GM12878 (cell line): ENCODE data around the gene NKAIN1. TPM values are rescaled to one million over a fixed set of nuclear protein-coding genes. Genes with fewer than 3 reads are reported as not detected.

Experiments used
- ATAC-seq: fragments of 200-7000 bp; cut with Tn5 transposase; 3 replicates; pipeline ENCODE4 v1.9.1; 2020; ENCODE audit warnings: mild to moderate bottlenecking, moderate library complexity
- BruUV-seq: library from RNA; stranded (reverse); fragments of 400-500 nt; replicated peaks from 2 replicates; lab custom pipeline; 2021; lab: Mats Ljungman, UMichigan
- CTCF ChIA-PET: fragments of 300-600 bp; sonication (Branson Sonifier 250); formaldehyde crosslinking; extraction: SDS; loops from one replicate; lab custom pipeline; 2021; ENCODE audit warnings: inconsistent platforms; lab: Yijun Ruan, JAX
- POLR2A ChIA-PET: fragments of 350-600 bp; formaldehyde crosslinking; extraction: SDS; loops from one replicate; lab custom pipeline; 2021; ENCODE audit warnings: inconsistent platforms; lab: Charles Lee
- RAD21 ChIA-PET: fragments of 300-600 bp; sonication (Branson Sonifier 250); formaldehyde crosslinking; loops from one replicate; lab custom pipeline; 2023; ENCODE audit warnings: antibody characterized with exemption; ENCODE audit not compliant: unreplicated experiment; lab: Charles Lee
- SMC1A ChIA-PET: fragments of 300-600 bp; sonication (Branson Sonifier 250); formaldehyde crosslinking; loops from one replicate; lab custom pipeline; 2023; ENCODE audit not compliant: unreplicated experiment, uncharacterized antibody; lab: Charles Lee
- DNase-seq: peaks from one replicate; pipeline ENCODE4 v3.0.0-alpha.2; 2011; ENCODE audit warnings: low read depth, low spot score
- FAIRE-seq: peaks from 3 replicates; lab custom pipeline; 2011; peaks lifted over from hg19 to GRCh38; lab: Jason Lieb, UNC
- H2AFZ ChIP-seq: 2 replicates; pipeline ENCODE4 v1.6.0; 2011; ENCODE audit warnings: low read depth, low read length, control low read depth; ENCODE audit not compliant: control insufficient read depth
- H3K27ac ChIP-seq: 2 replicates; pipeline ENCODE4 v1.5.1; 2011; ENCODE audit warnings: control low read depth; ENCODE audit not compliant: control insufficient read depth, insufficient read depth
- H3K27me3 ChIP-seq, 2 experiments: replicated peaks in 1 of 2; 2 replicates each; pipeline versions ENCODE4 v1.6.0 to v1.6.1; 2011; ENCODE audit warnings: low read length in 1 of 2; ENCODE audit not compliant: control insufficient read depth in 2 of 2, insufficient read depth in 2 of 2
- H3K36me3 ChIP-seq, 2 experiments: 2 replicates each; pipeline ENCODE4 v1.5.1; 2011; ENCODE audit warnings: low read length in 1 of 2; ENCODE audit not compliant: control insufficient read depth in 2 of 2, insufficient read depth in 2 of 2
- H3K4me1 ChIP-seq: 2 replicates; pipeline ENCODE4 v1.6.1; 2011; ENCODE audit warnings: mild to moderate bottlenecking, low read length, moderate library complexity, mixed read lengths; ENCODE audit not compliant: control insufficient read depth, insufficient read depth
- H3K4me2 ChIP-seq: 2 replicates; pipeline ENCODE4 v1.6.0; 2011; ENCODE audit warnings: control low read depth; ENCODE audit not compliant: control insufficient read depth, insufficient read depth
- H3K4me3 ChIP-seq: fragments of 200-600 bp; sonication (generic); 2 replicates; pipeline ENCODE4 v1.5.1; 2016
- H3K79me2 ChIP-seq: 2 replicates; pipeline ENCODE4 v1.6.0; 2011; ENCODE audit warnings: low read length; ENCODE audit not compliant: control insufficient read depth, insufficient read depth
- H3K9ac ChIP-seq: 2 replicates; pipeline ENCODE4 v1.8.0; 2011; ENCODE audit warnings: low read length, control low read depth, mixed read lengths; ENCODE audit not compliant: control insufficient read depth, insufficient read depth
- H3K9me3 ChIP-seq: replicated peaks from 3 replicates; pipeline ENCODE4 v1.5.1; 2011; ENCODE audit warnings: mild to moderate bottlenecking, low read length; ENCODE audit not compliant: control insufficient read depth, insufficient read depth
- H4K20me1 ChIP-seq: 2 replicates; pipeline ENCODE4 v1.6.0; 2011; ENCODE audit not compliant: control insufficient read depth, insufficient read depth
- CBX3 ChIP-seq: fragments of 200-600 bp; sonication (generic); IDR thresholded peaks from 2 replicates; pipeline ENCODE4 v1.6.1; 2016; ENCODE audit warnings: low read depth, borderline replicate concordance
- CHD1 ChIP-seq: IDR thresholded peaks from 2 replicates; pipeline ENCODE4 v1.6.1; 2012; ENCODE audit warnings: low read depth, low read length, improper control_type of control experiment
- IKZF1 ChIP-seq: fragments of 450-650 bp; conservative IDR thresholded peaks from 2 replicates; pipeline ENCODE4 v1.6.1; 2017; ENCODE audit warnings: antibody characterized with exemption, mild to moderate bottlenecking
- NFIC ChIP-seq: IDR thresholded peaks from 2 replicates; pipeline ENCODE4 v1.6.1; 2012; ENCODE audit warnings: low read depth, mild to moderate bottlenecking, inconsistent platforms, low read length, moderate library complexity
- PAX5 ChIP-seq: IDR thresholded peaks from 2 replicates; pipeline ENCODE4 v1.6.1; 2011; ENCODE audit warnings: low read depth, low read length, borderline replicate concordance
- SMAD5 ChIP-seq: IDR thresholded peaks from 2 replicates; pipeline ENCODE4 v1.6.1; 2016; ENCODE audit warnings: antibody characterized with exemption, low read depth
- TAF1 ChIP-seq: IDR thresholded peaks from 2 replicates; pipeline ENCODE4 v1.6.1; 2011; ENCODE audit warnings: mild to moderate bottlenecking, low read depth, low read length, borderline replicate concordance
- WGBS: methylation state at CpG from one replicate; pipeline ENCODE4 v1.1.6; 2016; ENCODE audit warnings: low lambda C conversion rate; ENCODE audit not compliant: insufficient replicate concordance, insufficient coverage; ENCODE audit errors: missing lambda C conversion rate; 5-methylcytosine and 5-hydroxymethylcytosine counted together
- in situ Hi-C: fragments of 300-500 bp; cut with MboI; formaldehyde crosslinking; loops from 9 replicates; pipeline ENCODE4 v1.14.3; 2018; ENCODE audit warnings: mixed read lengths
- intact Hi-C: fragments of 100-400 bp; cut with micrococcal nuclease; formaldehyde crosslinking; loops from one replicate; pipeline ENCODE4 v1.14.2; 2022; ENCODE audit not compliant: unreplicated experiment
- polyA plus RNA-seq, 11 experiments: library from polyadenylated mRNA; depleted of rRNA in 4 of 11; unstranded in 6 of 11; stranded (reverse) in 5 of 11; fragments of >200 nt; fragmentation: Nextera tagmentation in 4 of 11; fragmentation: Illumina TruSeq in 1 of 11; extraction: Ambion mirVana in 4 of 11; extraction: Trizol in 1 of 11; gene quantifications; 1 replicate in 1 of 11; 2 replicates in 10 of 11; pipeline versions ENCODE4 v1.2.1 to v1.2.3, GENCODE V29; 2011 to 2016; ENCODE audit warnings: inconsistent platforms in 2 of 11, missing spikeins in 2 of 11, low read depth in 1 of 11
- total RNA-seq, 4 experiments: library from RNA; depleted of rRNA in 3 of 4; stranded (reverse); fragments of >200 nt in 3 of 4; fragmentation: Illumina TruSeq in 1 of 4; extraction: Trizol in 1 of 4; gene quantifications; 2 replicates each; pipeline versions ENCODE4 v1.2.1 to v1.2.3, GENCODE V29; 2013 to 2021
- TF ChIP-seq, protein P1 (sequence below): fragments of 450-650 bp; formaldehyde crosslinking; IDR thresholded peaks from 2 replicates; pipeline ENCODE4 v1.4.0; 2020; ENCODE audit warnings: mild to moderate bottlenecking, moderate library complexity
- TF ChIP-seq, protein P2 (sequence below): fragments of 450-650 bp; IDR thresholded peaks from 2 replicates; pipeline ENCODE4 v1.6.1; 2018; ENCODE audit warnings: mild to moderate bottlenecking, low read depth, moderate library complexity; ENCODE audit not compliant: partially characterized antibody
- TF ChIP-seq, protein P3 (sequence below): IDR thresholded peaks from 2 replicates; pipeline ENCODE4 v1.6.1; 2011; ENCODE audit warnings: low read depth, low read length, improper control_type of control experiment, borderline replicate concordance

The NKAIN1 gene
- total and polyA plus RNA-seq, 10 of the 15 experiments (the other 5 are each of a cell fraction or from before 2014, with no cell fraction given) = not detected

DNA sequence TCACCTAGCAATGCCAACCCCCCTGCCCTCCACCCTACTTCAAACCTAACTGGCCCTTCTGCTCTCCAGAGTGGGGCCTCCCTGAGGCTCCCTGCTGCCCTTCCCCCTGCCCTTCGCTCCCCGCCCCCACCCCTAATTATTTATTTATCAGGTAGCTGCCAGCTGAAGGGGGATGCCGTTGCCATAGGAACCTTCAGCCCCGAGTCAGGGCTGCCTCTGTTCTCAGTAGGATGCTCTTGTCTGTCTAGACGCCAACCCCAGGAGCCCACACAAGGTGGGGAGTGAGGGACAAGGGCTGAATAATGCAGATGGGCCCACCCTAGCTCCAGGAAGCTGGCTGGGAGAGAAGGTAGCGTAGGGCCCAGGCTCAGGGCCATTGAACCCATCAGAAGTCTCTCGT is 41.1 kb downstream of the NKAIN1 start (continued):
- TF ChIP-seq, protein P1, sequence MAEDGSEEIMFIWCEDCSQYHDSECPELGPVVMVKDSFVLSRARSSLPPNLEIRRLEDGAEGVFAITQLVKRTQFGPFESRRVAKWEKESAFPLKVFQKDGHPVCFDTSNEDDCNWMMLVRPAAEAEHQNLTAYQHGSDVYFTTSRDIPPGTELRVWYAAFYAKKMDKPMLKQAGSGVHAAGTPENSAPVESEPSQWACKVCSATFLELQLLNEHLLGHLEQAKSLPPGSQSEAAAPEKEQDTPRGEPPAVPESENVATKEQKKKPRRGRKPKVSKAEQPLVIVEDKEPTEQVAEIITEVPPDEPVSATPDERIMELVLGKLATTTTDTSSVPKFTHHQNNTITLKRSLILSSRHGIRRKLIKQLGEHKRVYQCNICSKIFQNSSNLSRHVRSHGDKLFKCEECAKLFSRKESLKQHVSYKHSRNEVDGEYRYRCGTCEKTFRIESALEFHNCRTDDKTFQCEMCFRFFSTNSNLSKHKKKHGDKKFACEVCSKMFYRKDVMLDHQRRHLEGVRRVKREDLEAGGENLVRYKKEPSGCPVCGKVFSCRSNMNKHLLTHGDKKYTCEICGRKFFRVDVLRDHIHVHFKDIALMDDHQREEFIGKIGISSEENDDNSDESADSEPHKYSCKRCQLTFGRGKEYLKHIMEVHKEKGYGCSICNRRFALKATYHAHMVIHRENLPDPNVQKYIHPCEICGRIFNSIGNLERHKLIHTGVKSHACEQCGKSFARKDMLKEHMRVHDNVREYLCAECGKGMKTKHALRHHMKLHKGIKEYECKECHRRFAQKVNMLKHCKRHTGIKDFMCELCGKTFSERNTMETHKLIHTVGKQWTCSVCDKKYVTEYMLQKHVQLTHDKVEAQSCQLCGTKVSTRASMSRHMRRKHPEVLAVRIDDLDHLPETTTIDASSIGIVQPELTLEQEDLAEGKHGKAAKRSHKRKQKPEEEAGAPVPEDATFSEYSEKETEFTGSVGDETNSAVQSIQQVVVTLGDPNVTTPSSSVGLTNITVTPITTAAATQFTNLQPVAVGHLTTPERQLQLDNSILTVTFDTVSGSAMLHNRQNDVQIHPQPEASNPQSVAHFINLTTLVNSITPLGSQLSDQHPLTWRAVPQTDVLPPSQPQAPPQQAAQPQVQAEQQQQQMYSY (CRISPR knock-in tag) = no peak
- no peak for TF ChIP-seq NFIC
- no peak for TF ChIP-seq IKZF1
- TF ChIP-seq CHD1 = no peak

DNA sequence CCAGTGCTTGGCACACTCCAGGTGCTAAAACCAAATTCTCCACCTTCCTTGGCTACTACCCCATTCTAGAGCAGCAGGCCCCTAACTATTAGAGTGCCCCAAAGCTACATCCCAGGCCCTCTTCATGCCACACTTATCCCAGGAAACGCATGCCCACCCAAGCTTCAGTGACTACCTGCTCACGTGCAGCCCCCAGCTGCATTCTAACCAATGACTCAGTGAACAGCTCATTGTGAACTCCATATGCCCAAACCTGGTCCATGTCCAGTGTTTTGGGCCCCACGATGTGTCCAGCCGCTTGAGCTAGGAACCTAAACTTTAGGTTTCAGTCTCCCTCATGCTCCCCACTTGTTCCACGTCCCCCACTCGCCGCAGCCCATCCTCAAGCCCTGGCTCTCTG is 41.5 kb downstream of the NKAIN1 start:
- no peak overlapping the region for H3K4me2 ChIP-seq
- SMC1A ChIA-PET = interaction anchor here (1.0 kb wide), 1 partner anchor 117 kb away, joined by 3 read pairs; no protein-coding TSS in a partner anchor
- no peaks in the 10 kb centered on the region for H4K20me1 ChIP-seq
- intact Hi-C loops (no loop called here), in situ Hi-C loops (no loop called here)
- no peak for TF ChIP-seq TAF1
- TF ChIP-seq SMAD5 = no peak
- no peak for TF ChIP-seq CBX3
- TF ChIP-seq, protein P2, sequence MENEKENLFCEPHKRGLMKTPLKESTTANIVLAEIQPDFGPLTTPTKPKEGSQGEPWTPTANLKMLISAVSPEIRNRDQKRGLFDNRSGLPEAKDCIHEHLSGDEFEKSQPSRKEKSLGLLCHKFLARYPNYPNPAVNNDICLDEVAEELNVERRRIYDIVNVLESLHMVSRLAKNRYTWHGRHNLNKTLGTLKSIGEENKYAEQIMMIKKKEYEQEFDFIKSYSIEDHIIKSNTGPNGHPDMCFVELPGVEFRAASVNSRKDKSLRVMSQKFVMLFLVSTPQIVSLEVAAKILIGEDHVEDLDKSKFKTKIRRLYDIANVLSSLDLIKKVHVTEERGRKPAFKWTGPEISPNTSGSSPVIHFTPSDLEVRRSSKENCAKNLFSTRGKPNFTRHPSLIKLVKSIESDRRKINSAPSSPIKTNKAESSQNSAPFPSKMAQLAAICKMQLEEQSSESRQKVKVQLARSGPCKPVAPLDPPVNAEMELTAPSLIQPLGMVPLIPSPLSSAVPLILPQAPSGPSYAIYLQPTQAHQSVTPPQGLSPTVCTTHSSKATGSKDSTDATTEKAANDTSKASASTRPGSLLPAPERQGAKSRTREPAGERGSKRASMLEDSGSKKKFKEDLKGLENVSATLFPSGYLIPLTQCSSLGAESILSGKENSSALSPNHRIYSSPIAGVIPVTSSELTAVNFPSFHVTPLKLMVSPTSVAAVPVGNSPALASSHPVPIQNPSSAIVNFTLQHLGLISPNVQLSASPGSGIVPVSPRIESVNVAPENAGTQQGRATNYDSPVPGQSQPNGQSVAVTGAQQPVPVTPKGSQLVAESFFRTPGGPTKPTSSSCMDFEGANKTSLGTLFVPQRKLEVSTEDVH = no peak
- TF ChIP-seq, protein P3, sequence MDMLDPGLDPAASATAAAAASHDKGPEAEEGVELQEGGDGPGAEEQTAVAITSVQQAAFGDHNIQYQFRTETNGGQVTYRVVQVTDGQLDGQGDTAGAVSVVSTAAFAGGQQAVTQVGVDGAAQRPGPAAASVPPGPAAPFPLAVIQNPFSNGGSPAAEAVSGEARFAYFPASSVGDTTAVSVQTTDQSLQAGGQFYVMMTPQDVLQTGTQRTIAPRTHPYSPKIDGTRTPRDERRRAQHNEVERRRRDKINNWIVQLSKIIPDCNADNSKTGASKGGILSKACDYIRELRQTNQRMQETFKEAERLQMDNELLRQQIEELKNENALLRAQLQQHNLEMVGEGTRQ = no peak
- TF ChIP-seq PAX5 = no peak
- RAD21 ChIA-PET = no interaction called here
- POLR2A ChIA-PET = interaction anchor here (0.6 kb wide), 1 partner anchor 187 kb away, joined by 3 read pairs; no protein-coding TSS in a partner anchor
- ATAC-seq (no peak), DNase-seq (no peak), FAIRE-seq (no peak)
- no peak overlapping the region for H3K27ac ChIP-seq
- no peaks in the 10 kb centered on the region for H3K9me3 ChIP-seq
- no peaks in the 10 kb centered on the region for H3K4me1 ChIP-seq
- CTCF ChIA-PET = no interaction called here
- H3K9ac ChIP-seq = no peak overlapping the region
- 42% methylated on average over 7 of the region's 7 CpGs for whole genome bisulfite sequencing
- no peaks in the 10 kb centered on the region for H3K36me3 ChIP-seq
- no peak overlapping the region for H2AFZ ChIP-seq
- no peak overlapping the region for H3K4me3 ChIP-seq
- H3K79me2 ChIP-seq = no peaks in the 10 kb centered on the region
- no TSS peak for BruUV-seq
- H3K27me3 ChIP-seq = no peaks in the 10 kb centered on the region
